Measurements from ENCODE around the gene RREB1. TPM values are rescaled to one million over a fixed set of nuclear protein-coding genes. Genes with fewer than 3 reads are reported as not detected.

The RREB1 gene
- total RNA-seq, 1 experiment from 2014 or later, result 51.1 TPM

GRCh38 chr6:7132398-7133035 is 24.8 kb downstream of the RREB1 start:
- Histone ChIP-seq H3K4me3 (ENCODE audit: low read depth, low read length) (no peak overlapping the region), H3K36me3 (ENCODE audit: control insufficient read depth, insufficient read depth, low read length) (peaks cover 4% of the 10 kb centered on the region), H3K27me3 (replicated peaks; ENCODE audit: control insufficient read depth, insufficient read depth, low read length) (no peaks in the 10 kb centered on the region), H3K4me1 (peaks cover 14% of the 10 kb centered on the region; the same call in 1 of the 2 replicates), H3K9me3 (no peaks in the 10 kb centered on the region)
- intact Hi-C loops (cut with micrococcal nuclease; ENCODE audit: unreplicated experiment), result no loop called here
- BruUV-seq (replicated peaks), result no TSS peak
- H3K4me1 Mint-ChIP-seq (ENCODE audit: low read depth, unreplicated experiment), result peaks cover 4% of the 10 kb centered on the region
- no peaks in the 10 kb centered on the region for H3K36me3 Mint-ChIP-seq (ENCODE audit: insufficient read depth, unreplicated experiment)
- no peaks in the 10 kb centered on the region for H3K9me3 Mint-ChIP-seq (ENCODE audit: unreplicated experiment)
- DNase-seq, result no peak
- H3K4me3 Mint-ChIP-seq (ENCODE audit: unreplicated experiment), result no peak overlapping the region
- TF ChIP-seq CTCF (IDR thresholded peaks at IDR 0.05; ENCODE audit: insufficient read depth in 1 of 2, low read depth in 1 of 2, low read length in 1 of 2, severe bottlenecking in 1 of 2, unreplicated experiment in 1 of 2), result no peak
- ChIA-PET POLR2A (no interaction called here), CTCF (no interaction called here)
- no peaks in the 10 kb centered on the region for H3K27me3 Mint-ChIP-seq (ENCODE audit: insufficient read depth, unreplicated experiment)
- no peak overlapping the region for H3K27ac Mint-ChIP-seq (ENCODE audit: unreplicated experiment)

GRCh38 chr6:7134999-7135745 is 27.4 kb downstream of the RREB1 start:
- ChIA-PET CTCF (no interaction called here), POLR2A (no interaction called here)
- H3K36me3 Mint-ChIP-seq (ENCODE audit: insufficient read depth, unreplicated experiment), result no peaks in the 10 kb centered on the region
- no peak for DNase-seq
- no TSS peak for BruUV-seq (replicated peaks)
- Histone ChIP-seq H3K4me3 (ENCODE audit: low read depth, low read length) (no peak overlapping the region), H3K4me1 (peaks cover 39% of the 10 kb centered on the region), H3K9me3 (no peaks in the 10 kb centered on the region), H3K27me3 (replicated peaks; ENCODE audit: control insufficient read depth, insufficient read depth, low read length) (no peaks in the 10 kb centered on the region), H3K36me3 (ENCODE audit: control insufficient read depth, insufficient read depth, low read length) (no peaks in the 10 kb centered on the region)
- peaks cover 21% of the 10 kb centered on the region for H3K4me1 Mint-ChIP-seq (ENCODE audit: low read depth, unreplicated experiment)
- H3K27me3 Mint-ChIP-seq (ENCODE audit: insufficient read depth, unreplicated experiment), result no peaks in the 10 kb centered on the region
- intact Hi-C loops (cut with micrococcal nuclease; ENCODE audit: unreplicated experiment), result no loop called here
- H3K4me3 Mint-ChIP-seq (ENCODE audit: unreplicated experiment), result no peak overlapping the region
- H3K9me3 Mint-ChIP-seq (ENCODE audit: unreplicated experiment), result no peaks in the 10 kb centered on the region
- no peak overlapping the region for H3K27ac Mint-ChIP-seq (ENCODE audit: unreplicated experiment)
- no peak for TF ChIP-seq CTCF (IDR thresholded peaks at IDR 0.05; ENCODE audit: insufficient read depth in 1 of 2, low read depth in 1 of 2, low read length in 1 of 2, severe bottlenecking in 1 of 2, unreplicated experiment in 1 of 2)

GRCh38 chr6:7135755-7136154 is 28.0 kb downstream of the RREB1 start:
- no peaks in the 10 kb centered on the region for H3K9me3 Mint-ChIP-seq (ENCODE audit: unreplicated experiment)
- POLR2A ChIA-PET, result no interaction called here
- no peaks in the 10 kb centered on the region for H3K27me3 Mint-ChIP-seq (ENCODE audit: insufficient read depth, unreplicated experiment)
- DNase-seq, result no peak
- intact Hi-C loops (cut with micrococcal nuclease; ENCODE audit: unreplicated experiment), result no loop called here
- H3K4me3 Mint-ChIP-seq (ENCODE audit: unreplicated experiment), result no peak overlapping the region
- Histone ChIP-seq H3K9me3 (no peaks in the 10 kb centered on the region), H3K36me3 (ENCODE audit: control insufficient read depth, insufficient read depth, low read length) (no peaks in the 10 kb centered on the region), H3K27me3 (replicated peaks; ENCODE audit: control insufficient read depth, insufficient read depth, low read length) (no peaks in the 10 kb centered on the region), H3K4me1 (peaks cover 40% of the 10 kb centered on the region), H3K4me3 (ENCODE audit: low read depth, low read length) (no peak overlapping the region)
- no TSS peak for BruUV-seq (replicated peaks)
- no peak for TF ChIP-seq CTCF (IDR thresholded peaks at IDR 0.05; ENCODE audit: insufficient read depth in 1 of 2, low read depth in 1 of 2, low read length in 1 of 2, severe bottlenecking in 1 of 2, unreplicated experiment in 1 of 2)
- H3K4me1 Mint-ChIP-seq (ENCODE audit: low read depth, unreplicated experiment), result peaks cover 21% of the 10 kb centered on the region
- H3K36me3 Mint-ChIP-seq (ENCODE audit: insufficient read depth, unreplicated experiment), result no peaks in the 10 kb centered on the region
- CTCF ChIA-PET, result no interaction called here
- H3K27ac Mint-ChIP-seq (ENCODE audit: unreplicated experiment), result no peak overlapping the region

All from Caco-2 (cell line).